GM19467 (cell line): ENCODE data around the gene TSNAX.
"Not testable (repeated sequence)": the region's sequence is repeated elsewhere in the genome, so short reads cannot be mapped to it uniquely, and the experiment has no call there.

Experiments used
- ATAC-seq: cut with Tn5 transposase; IDR thresholded peaks from one replicate; pipeline ENCODE4 v1.9.1; 2021; ENCODE audit warnings: mild to moderate bottlenecking, moderate library complexity; ENCODE audit not compliant: unreplicated experiment

The TSNAX gene

DNA sequence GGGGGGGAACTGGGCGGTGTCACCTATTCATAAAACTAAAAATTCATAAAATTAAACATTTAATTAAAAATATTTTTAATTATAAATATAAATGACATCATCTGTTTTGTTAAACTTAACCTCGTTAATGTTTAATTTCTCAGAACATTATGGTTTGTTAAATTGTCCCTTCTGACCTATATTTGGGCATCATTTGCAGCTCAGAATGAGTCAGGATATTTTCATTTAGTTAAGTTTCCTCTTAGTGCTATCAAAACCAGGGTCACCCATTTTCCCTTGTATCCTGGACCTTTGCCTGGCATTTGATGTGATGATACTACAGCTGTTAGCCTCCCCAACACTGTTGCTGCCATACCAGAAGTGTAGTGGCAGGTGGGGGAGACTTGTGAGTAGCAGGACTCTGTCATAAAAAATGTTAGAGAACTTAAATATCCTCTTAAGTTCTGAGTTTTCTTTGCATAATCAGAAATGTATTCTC, 30.3 kb downstream of the TSNAX start:
- no peak for ATAC-seq

DNA sequence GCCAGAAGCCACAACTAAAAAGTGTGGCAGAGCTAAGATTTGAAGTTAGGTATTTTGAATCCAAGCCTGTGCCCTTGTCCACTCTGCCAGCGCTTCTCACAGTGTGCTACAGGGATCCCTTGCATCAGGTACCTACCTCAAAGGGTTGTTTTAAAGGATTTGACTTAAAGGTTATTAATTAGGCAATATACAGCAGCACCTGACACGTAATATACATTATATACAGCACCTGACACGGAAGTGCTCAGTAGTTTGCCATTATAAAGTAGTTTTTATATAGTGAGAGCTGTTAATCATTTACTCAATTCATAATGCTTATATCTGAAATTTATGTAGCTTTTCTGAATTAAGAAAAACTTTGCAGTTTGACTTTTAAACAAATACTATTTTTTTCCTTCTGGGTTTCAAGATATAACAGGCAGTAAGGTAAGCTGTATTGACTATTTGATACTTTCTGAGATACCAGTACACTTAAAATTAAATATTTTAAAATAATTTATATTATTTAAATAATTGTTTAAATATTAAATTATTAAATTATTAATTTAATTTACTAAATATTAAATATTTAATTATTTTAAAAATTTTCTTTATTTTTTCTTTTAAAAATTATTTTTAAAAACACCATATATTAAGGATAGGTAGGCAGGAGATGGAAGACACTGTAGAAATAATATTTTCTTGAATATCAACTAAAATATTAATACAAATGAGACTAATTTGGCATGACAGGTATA, 33.3 kb downstream of the TSNAX start:
- no peak for ATAC-seq

- no peak for ATAC-seq
Observed at GRCh38 chr1:231563247-231563646, 34.8 kb downstream of the TSNAX start.

- ATAC-seq: no peak
Observed at GRCh38 chr1:231564373-231564772, 35.9 kb downstream of the TSNAX start.

GRCh38 chr1:231566496-231566895, 38.0 kb downstream of the TSNAX start:
- no peak for ATAC-seq

DNA sequence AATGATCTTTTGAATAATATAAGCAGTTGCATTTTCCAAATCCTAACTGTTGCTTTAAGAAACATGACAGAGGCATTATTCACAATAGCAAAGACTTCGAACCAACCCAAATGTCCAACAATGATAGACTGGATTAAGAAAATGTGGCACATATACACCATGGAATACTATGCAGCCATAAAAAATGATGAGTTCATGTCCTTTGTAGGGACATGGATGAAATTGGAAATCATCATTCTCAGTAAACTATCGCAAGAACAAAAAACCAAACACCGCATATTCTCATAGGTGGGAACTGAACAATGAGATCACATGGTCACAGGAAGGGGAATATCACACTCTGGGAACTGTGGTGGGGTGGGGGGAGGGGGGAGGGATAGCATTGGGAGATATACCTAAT, 41.8 kb downstream of the TSNAX start:
- not testable (repeated sequence) for ATAC-seq

GRCh38 chr1:231571904-231572303, 43.4 kb downstream of the TSNAX start:
- no peak for ATAC-seq

DNA sequence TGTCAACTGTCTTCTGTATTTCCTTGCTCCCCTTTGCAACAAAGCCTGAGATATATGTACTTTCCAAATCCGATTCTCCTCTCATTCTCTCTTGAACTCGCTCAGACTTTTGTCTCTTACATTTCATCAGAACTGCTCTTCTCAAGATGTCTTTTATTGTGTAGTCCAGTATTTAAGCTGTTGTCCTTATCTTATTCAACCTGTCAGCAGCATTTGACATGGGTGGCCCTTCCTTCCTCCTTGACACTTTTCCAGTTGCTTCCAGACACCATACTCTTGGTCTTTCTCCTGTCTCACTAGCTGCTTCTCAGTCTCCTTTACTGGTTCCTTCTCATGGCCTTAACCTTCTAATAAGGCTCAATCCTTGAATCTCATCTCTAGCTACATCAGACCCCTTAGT, 47.0 kb downstream of the TSNAX start:
- no peak for ATAC-seq

GRCh38 chr1:231576804-231577718, 48.6 kb downstream of the TSNAX start:
- no peak for ATAC-seq

DNA sequence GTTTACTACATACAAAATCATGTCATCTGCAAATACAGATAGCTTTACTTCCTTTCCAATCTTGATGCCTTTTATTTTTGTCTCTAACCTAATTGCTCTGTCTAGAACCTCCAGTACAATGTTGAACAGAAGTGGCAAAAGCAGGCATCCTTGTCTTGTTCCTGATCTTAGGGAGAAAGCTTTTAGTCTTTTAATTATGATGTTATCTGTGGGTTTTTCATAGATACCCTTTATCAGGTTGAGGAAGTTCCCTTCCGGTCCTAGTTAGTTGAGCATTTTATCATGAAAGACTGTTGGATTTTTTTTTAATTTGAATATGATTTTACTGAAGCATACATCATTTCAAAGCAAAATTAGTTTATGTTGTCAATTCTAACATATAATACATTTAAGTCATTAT, 52.4 kb downstream of the TSNAX start:
- ATAC-seq: no peak

DNA sequence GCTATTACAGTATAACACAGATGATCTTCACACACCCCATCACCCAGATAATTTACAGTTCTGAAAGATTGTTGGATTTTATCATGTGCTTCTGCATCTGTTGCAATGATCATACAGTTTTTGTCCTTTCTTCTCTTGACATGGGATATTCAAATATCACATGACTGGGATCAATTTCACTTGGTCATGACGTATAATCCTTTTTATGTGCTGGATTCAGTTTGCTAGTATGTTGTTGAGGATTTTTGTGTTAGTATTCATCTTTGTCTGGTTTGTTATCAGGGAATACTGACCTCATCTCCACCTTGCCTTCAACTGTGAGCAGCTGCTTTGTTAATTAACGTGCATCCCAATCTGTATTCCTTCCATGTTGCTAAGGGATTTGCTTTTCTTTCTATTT, 53.4 kb downstream of the TSNAX start:
- no peak for ATAC-seq

- no peak for ATAC-seq
Observed at GRCh38 chr1:231583376-231583775, 54.9 kb downstream of the TSNAX start.

- no peak for ATAC-seq
Observed at GRCh38 chr1:231584117-231584516, 55.6 kb downstream of the TSNAX start.

GRCh38 chr1:231584921-231585320, 56.5 kb downstream of the TSNAX start:
- no peak for ATAC-seq

DNA sequence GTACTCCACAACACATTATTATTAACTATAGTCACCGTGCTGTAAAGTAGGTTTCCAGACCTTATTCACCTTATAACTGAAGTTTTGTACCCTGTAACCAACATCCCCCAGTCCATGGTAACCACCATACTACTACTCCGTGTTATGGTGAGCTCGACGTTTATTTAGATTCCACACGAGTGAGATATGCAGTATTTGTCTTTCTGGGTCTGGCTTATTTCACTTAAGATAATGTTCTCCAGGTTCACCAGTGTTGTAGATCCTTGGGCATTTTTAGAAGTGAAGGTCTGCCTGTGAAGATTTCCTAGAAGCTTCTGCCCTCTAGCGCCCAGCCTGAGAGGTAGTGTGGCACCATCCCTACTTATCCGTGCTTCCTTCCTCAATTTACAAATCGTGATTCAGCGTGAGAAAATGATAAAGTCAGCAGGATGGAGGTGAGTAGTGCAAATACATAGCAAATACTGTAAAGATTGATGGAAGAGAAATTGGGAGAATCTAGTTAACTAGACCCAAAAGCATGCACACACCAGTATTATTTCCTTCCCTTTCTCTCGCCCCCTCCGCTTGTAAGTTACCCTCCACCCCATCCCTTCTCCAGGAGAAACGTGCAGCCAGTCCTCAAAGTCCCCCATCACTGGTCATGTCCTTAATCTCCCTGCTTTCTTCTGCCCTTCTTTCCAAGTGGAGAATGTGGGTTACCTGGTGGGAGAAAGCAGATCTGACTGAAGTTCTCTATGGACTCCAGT, 62.2 kb downstream of the TSNAX start:
- no peak for ATAC-seq

GRCh38 chr1:231591466-231591865, 63.0 kb downstream of the TSNAX start:
- no peak for ATAC-seq

GRCh38 chr1:231592809-231593208, 64.3 kb downstream of the TSNAX start:
- ATAC-seq: no peak

DNA sequence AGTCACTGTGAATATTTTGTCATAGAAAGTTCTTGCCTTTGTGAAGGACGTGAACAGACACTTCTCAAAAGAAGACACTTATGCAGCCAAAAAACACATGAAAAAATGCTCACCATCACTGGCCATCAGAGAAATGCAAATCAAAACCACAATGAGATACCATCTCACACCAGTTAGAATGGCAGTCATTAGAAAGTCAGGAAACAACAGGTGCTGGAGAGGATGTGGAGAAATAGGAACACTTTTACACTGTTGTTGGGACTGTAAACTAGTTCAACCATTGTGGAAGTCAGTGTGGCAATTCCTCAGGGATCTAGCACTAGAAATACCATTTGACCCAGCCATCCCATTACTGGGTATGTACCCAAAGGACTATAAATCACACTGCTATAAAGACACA, 64.8 kb downstream of the TSNAX start:
- ATAC-seq: not testable (repeated sequence)

GRCh38 chr1:231594123-231594522, 65.7 kb downstream of the TSNAX start:
- ATAC-seq: no peak

- no peak for ATAC-seq
Observed at GRCh38 chr1:231594749-231595148, 66.3 kb downstream of the TSNAX start.

GRCh38 chr1:231596337-231596791, 67.9 kb downstream of the TSNAX start:
- no peak for ATAC-seq
